ENCODE data around the gene VAPA. TPM values are rescaled to one million over a fixed set of nuclear protein-coding genes. Genes with fewer than 3 reads are reported as not detected.

VAPA gene, protein sequence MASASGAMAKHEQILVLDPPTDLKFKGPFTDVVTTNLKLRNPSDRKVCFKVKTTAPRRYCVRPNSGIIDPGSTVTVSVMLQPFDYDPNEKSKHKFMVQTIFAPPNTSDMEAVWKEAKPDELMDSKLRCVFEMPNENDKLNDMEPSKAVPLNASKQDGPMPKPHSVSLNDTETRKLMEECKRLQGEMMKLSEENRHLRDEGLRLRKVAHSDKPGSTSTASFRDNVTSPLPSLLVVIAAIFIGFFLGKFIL
- polyA plus RNA-seq (2012; rRNA removed), result 109 and 129 TPM in 2 replicates
- 167 and 214 TPM in 2 replicates for polyA plus RNA-seq (2012; cell fraction: cytosol; rRNA removed)
- 25.1 and 62.3 TPM in 2 replicates for polyA plus RNA-seq (2012; cell fraction: nucleus; rRNA removed)

DNA sequence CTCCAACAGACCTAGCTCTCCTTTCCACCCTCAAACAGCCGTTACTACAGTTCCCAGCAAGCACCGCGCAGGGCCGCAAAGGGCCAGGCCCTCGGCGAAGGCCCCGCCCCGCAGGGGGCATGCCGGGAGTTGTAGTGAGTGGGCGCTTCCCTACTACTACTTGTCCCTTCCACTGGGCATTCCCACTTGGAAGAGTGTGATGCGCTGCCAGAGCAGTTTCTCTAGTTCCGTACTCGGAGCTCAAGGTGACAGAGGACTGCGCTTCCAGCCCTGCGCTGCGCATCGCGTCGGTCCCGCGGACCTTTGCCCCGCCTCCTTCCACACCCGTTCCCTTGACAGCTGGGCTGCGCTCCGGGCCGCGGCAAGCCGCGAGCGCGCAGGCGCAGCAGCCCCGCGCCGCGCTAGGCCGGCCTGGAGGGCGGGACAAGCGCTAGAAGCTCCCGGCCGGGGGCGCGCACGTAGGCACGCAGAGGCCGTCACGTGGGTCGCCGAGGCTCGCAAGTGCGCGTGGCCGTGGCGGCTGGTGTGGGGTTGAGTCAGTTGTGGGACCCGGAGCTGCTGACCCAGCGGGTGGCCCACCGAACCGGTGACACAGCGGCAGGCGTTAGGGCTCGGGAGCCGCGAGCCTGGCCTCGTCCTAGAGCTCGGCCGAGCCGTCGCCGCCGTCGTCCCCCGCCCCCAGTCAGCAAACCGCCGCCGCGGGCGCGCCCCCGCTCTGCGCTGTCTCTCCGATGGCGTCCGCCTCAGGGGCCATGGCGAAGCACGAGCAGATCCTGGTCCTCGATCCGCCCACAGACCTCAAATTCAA, at the start of gene VAPA:
Gene VAPA, plus strand, starts transcription at position 491 of the 808 bp plus-strand sequence. Its CDS starts 241 bp downstream, at position 732.
- ChIA-PET POLR2A (interaction anchor here (0.6 to 1.0 kb wide), 2 partner anchors 121 to 346 kb away, joined by 3 read pairs; no protein-coding TSS in a partner anchor), CTCF (interaction anchor here (0.8 to 1.2 kb wide), 4 partner anchors 9 to 301 kb away, joined by 3 to 5 read pairs (median 3); no protein-coding TSS in a partner anchor)
- WGBS (ENCODE audit: low lambda C conversion rate), result 0% methylated on average over 16 of the region's 87 CpGs
- Histone ChIP-seq H4K20me1 (ENCODE audit: insufficient read depth) (peaks cover 41% of the 10 kb centered on the region), H3K4me2 (peak within 1 kb of the TSS; percentile 82), H3K9ac (peak within 1 kb of the TSS; percentile 94), H3K4me1 (ENCODE audit: control insufficient read depth in 1 of 2, insufficient read depth in 2 of 2, low read depth in 1 of 2, low read length in 1 of 2) (peaks cover 16 to 19% of the 10 kb centered on the region in 2 experiments; a peak in 3 of 4 replicates), H3K27me3 (ENCODE audit: insufficient read depth) (no peaks in the 10 kb centered on the region), H3F3A (replicated peaks; ENCODE audit: insufficient read depth) (peaks cover 19% of the 10 kb centered on the region), H3K4me3 (ENCODE audit: low read depth in 2 of 2, low read length in 1 of 2) (peak within 1 kb of the TSS; percentile 91 to 95), H3K9me2 (no peaks in the 10 kb centered on the region), H2AFZ (ENCODE audit: low read depth) (peak within 1 kb of the TSS; percentile 93), H3K79me2 (ENCODE audit: insufficient read depth) (peaks cover 46% of the 10 kb centered on the region), H3K36me3 (replicated peaks in 1 of 2; ENCODE audit: control insufficient read depth in 1 of 2, insufficient read depth in 2 of 2, low read length in 1 of 2) (no peaks in the 10 kb centered on the region), H3K9me3 (no peaks in the 10 kb centered on the region), H3K27ac (ENCODE audit: low read depth in 2 of 2, low read length in 1 of 2) (peak within 1 kb of the TSS; percentile 90 to 95)
- TF ChIP-seq POLR2AphosphoS5 (IDR thresholded peaks at IDR 0.05; ENCODE audit: low read depth, low read length) (peak; percentile 66; the same call in 1 of the 2 replicates), RFX5 (IDR thresholded peaks at IDR 0.05; ENCODE audit: low read length) (no peak), GABPA (IDR thresholded peaks at IDR 0.05; ENCODE audit: low read depth) (no peak), FOXM1 (IDR thresholded peaks at IDR 0.05; ENCODE audit: low read depth) (no peak), TAF1 (IDR thresholded peaks at IDR 0.05; ENCODE audit: borderline replicate concordance, low read depth, low read length) (peak; percentile 39; the same call in 1 of the 2 replicates), SIN3A (IDR thresholded peaks at IDR 0.05; ENCODE audit: borderline replicate concordance, low read depth, low read length) (0 out of 2 replicates have a peak, but pooled peaks have one; percentile 39), FOSL2 (IDR thresholded peaks at IDR 0.05; ENCODE audit: borderline replicate concordance, low read depth) (no peak), MEF2A (IDR thresholded peaks at IDR 0.05; ENCODE audit: borderline replicate concordance, low read depth) (no peak), YY1 (IDR thresholded peaks at IDR 0.05; ENCODE audit: low read depth) (0 out of 2 replicates have a peak, but pooled peaks have one; percentile 45), JUND (IDR thresholded peaks at IDR 0.05) (no peak), CHD2 (IDR thresholded peaks at IDR 0.05; ENCODE audit: low read length, partially characterized antibody) (peak; percentile 67), NRF1 (IDR thresholded peaks at IDR 0.05; ENCODE audit: low read depth, low read length) (peak; percentile 87), MXI1 (IDR thresholded peaks at IDR 0.05; ENCODE audit: low read depth, low read length) (peak; percentile 32; the same call in 1 of the 2 replicates), EP300 (IDR thresholded peaks at IDR 0.05; ENCODE audit: borderline replicate concordance in 1 of 2, low read depth in 1 of 2, low read length in 1 of 2) (no peak)
- TF ChIP-seq, protein P1, sequence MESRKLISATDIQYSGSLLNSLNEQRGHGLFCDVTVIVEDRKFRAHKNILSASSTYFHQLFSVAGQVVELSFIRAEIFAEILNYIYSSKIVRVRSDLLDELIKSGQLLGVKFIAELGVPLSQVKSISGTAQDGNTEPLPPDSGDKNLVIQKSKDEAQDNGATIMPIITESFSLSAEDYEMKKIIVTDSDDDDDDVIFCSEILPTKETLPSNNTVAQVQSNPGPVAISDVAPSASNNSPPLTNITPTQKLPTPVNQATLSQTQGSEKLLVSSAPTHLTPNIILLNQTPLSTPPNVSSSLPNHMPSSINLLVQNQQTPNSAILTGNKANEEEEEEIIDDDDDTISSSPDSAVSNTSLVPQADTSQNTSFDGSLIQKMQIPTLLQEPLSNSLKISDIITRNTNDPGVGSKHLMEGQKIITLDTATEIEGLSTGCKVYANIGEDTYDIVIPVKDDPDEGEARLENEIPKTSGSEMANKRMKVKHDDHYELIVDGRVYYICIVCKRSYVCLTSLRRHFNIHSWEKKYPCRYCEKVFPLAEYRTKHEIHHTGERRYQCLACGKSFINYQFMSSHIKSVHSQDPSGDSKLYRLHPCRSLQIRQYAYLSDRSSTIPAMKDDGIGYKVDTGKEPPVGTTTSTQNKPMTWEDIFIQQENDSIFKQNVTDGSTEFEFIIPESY (IDR thresholded peaks at IDR 0.05; ENCODE audit: borderline replicate concordance, low read depth), result no peak
- TF ChIP-seq, protein P2, sequence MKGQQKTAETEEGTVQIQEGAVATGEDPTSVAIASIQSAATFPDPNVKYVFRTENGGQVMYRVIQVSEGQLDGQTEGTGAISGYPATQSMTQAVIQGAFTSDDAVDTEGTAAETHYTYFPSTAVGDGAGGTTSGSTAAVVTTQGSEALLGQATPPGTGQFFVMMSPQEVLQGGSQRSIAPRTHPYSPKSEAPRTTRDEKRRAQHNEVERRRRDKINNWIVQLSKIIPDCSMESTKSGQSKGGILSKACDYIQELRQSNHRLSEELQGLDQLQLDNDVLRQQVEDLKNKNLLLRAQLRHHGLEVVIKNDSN (IDR thresholded peaks at IDR 0.05; ENCODE audit: borderline replicate concordance, low read depth), result peak; percentile 94
- TF ChIP-seq, protein P3, sequence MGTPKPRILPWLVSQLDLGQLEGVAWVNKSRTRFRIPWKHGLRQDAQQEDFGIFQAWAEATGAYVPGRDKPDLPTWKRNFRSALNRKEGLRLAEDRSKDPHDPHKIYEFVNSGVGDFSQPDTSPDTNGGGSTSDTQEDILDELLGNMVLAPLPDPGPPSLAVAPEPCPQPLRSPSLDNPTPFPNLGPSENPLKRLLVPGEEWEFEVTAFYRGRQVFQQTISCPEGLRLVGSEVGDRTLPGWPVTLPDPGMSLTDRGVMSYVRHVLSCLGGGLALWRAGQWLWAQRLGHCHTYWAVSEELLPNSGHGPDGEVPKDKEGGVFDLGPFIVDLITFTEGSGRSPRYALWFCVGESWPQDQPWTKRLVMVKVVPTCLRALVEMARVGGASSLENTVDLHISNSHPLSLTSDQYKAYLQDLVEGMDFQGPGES (IDR thresholded peaks at IDR 0.05; ENCODE audit: low read depth, low read length), result no peak
- TF ChIP-seq, protein P4, sequence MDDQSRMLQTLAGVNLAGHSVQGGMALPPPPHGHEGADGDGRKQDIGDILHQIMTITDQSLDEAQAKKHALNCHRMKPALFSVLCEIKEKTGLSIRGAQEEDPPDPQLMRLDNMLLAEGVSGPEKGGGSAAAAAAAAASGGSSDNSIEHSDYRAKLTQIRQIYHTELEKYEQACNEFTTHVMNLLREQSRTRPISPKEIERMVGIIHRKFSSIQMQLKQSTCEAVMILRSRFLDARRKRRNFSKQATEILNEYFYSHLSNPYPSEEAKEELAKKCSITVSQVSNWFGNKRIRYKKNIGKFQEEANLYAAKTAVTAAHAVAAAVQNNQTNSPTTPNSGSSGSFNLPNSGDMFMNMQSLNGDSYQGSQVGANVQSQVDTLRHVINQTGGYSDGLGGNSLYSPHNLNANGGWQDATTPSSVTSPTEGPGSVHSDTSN (IDR thresholded peaks at IDR 0.05), result no peak
- TF ChIP-seq, protein P5, sequence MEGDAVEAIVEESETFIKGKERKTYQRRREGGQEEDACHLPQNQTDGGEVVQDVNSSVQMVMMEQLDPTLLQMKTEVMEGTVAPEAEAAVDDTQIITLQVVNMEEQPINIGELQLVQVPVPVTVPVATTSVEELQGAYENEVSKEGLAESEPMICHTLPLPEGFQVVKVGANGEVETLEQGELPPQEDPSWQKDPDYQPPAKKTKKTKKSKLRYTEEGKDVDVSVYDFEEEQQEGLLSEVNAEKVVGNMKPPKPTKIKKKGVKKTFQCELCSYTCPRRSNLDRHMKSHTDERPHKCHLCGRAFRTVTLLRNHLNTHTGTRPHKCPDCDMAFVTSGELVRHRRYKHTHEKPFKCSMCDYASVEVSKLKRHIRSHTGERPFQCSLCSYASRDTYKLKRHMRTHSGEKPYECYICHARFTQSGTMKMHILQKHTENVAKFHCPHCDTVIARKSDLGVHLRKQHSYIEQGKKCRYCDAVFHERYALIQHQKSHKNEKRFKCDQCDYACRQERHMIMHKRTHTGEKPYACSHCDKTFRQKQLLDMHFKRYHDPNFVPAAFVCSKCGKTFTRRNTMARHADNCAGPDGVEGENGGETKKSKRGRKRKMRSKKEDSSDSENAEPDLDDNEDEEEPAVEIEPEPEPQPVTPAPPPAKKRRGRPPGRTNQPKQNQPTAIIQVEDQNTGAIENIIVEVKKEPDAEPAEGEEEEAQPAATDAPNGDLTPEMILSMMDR (IDR thresholded peaks at IDR 0.05), result no peak
- TF ChIP-seq, protein P6, sequence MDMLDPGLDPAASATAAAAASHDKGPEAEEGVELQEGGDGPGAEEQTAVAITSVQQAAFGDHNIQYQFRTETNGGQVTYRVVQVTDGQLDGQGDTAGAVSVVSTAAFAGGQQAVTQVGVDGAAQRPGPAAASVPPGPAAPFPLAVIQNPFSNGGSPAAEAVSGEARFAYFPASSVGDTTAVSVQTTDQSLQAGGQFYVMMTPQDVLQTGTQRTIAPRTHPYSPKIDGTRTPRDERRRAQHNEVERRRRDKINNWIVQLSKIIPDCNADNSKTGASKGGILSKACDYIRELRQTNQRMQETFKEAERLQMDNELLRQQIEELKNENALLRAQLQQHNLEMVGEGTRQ (IDR thresholded peaks at IDR 0.05; ENCODE audit: borderline replicate concordance, low read depth, low read length), result peak; percentile 80
- TF ChIP-seq, protein P7, sequence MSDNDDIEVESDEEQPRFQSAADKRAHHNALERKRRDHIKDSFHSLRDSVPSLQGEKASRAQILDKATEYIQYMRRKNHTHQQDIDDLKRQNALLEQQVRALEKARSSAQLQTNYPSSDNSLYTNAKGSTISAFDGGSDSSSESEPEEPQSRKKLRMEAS (IDR thresholded peaks at IDR 0.05; ENCODE audit: low read depth), result peak; percentile 52; the same call in 1 of the 2 replicates
- DNase-seq, result peak; percentile 98

All from SK-N-SH (cell line).